ENCODE data around the gene LCN15.
"Not testable (repeated sequence)": the region's sequence is repeated elsewhere in the genome, so short reads cannot be mapped to it uniquely, and the experiment has no call there.

LCN15 gene

DNA sequence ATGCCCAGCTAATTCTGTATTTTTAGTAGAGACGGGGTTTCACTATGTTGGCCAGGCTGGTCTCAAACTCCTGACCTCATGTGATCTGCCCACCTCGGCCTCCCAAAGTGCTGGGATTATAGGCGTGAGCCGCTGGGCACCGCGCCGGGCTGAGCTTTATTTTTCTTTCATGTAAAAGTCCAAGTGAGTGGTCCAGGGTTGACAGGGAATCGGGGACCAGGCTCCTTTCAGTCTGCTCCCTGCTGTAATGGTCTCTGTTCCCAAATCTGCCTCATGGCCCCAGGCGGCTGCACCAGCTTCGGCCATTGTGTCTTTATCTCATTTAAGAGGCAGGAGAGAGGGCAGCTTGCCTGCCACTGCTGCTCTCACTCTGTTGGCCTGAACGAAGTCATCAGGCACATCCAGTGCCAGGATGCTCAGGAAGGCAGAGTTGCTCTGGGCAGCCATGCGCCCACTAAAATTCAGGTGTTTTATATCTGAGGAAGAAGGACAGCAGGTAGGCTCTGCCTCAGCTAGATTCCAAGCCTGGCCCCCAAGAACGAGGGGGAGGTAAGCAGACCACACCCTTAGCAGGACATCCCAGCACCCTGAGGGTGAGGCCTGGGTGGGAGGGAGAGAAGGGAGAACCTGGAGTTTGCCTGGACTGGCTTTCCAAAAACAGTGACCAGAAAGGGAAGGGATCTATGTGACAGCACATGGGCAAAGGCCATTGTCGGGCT is 30.1 kb upstream of the LCN15 start:
- peak overlapping the region; percentile 18 to 56 for H3K27ac ChIP-seq (ENCODE audit: low read depth in 2 of 2, low read length in 2 of 2)
- peaks cover 50 to 61% of the 10 kb centered on the region in 2 donors for H3K4me1 ChIP-seq (ENCODE audit: control insufficient read depth in 2 of 2, insufficient read depth in 2 of 2, low read length in 2 of 2)

DNA sequence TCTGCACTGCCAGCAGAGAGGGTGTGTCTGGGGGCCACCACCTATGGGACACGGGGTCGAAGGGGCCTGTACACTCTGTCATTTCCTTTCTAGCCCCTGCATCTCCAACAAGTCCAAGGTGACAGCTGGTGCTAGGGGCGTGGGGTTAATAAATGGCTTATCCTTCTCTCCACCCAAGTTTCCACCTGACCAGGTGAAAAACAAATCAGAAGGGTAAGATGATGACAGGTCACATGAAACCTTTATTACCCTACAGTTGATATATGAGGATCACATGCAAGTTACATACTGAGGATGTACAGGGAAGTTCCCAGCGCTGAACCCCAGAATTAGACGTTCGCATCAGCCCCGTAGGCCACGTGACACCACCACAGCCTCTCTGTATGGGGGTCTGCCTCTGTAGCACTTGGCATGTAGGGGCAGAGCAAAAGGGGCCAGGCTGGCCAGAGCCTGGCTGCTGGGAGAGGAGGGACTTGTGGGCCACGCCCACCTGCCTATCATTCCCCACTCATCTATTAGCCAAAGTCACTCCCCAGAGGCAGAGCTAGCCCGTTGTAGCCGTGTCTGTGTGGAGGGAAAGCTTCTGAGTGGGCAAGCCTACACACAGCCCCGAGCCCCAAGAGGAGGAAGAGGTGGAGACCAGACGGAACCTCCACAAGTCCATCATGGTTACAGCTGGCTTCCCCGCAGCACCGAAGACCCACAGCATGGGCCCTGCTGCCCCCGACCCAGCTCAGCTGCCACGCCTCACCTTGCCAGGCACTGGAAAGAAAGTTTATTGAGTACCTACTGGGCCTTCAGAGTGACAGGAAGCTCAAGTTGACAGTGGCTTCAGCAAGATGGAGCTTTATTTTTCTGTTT is 29.0 kb upstream of the LCN15 start:
- no peaks in the 10 kb centered on the region for H3K9me3 ChIP-seq (ENCODE audit: control insufficient read depth in 2 of 2, low read length in 2 of 2)
- peaks cover 51 to 54% of the 10 kb centered on the region in 2 donors for H3K4me1 ChIP-seq (ENCODE audit: control insufficient read depth in 2 of 2, insufficient read depth in 2 of 2, low read length in 2 of 2)
- H3K9ac ChIP-seq (ENCODE audit: low read depth in 1 of 2, low read length in 2 of 2), result peak overlapping the region; percentile 0 to 95
- H3K27ac ChIP-seq (ENCODE audit: low read depth in 2 of 2, low read length in 2 of 2), result peak overlapping the region; percentile 100
- H3K4me3 ChIP-seq (ENCODE audit: low read length in 2 of 2), result peak overlapping the region; percentile 87 to 95
- H3K36me3 ChIP-seq (ENCODE audit: control insufficient read depth in 2 of 2, insufficient read depth in 2 of 2, low read length in 2 of 2), result peaks cover 3 to 10% of the 10 kb centered on the region in 2 donors
- H3K27me3 ChIP-seq (ENCODE audit: control insufficient read depth in 2 of 2, insufficient read depth in 2 of 2, low read length in 2 of 2), result peaks cover 0 to 2% of the 10 kb centered on the region in 2 donors

More for the DNA sequence above, 30.1 kb upstream of the LCN15 start:
- H3K4me3 ChIP-seq (ENCODE audit: low read length in 2 of 2), result peak overlapping the region in 1 of 2 donors; percentile 37
- peaks cover 3 to 10% of the 10 kb centered on the region in 2 donors for H3K36me3 ChIP-seq (ENCODE audit: control insufficient read depth in 2 of 2, insufficient read depth in 2 of 2, low read length in 2 of 2)
- peak overlapping the region; percentile 29 to 32 for H3K9ac ChIP-seq (ENCODE audit: low read depth in 1 of 2, low read length in 2 of 2)
- peaks cover 0 to 2% of the 10 kb centered on the region in 2 donors for H3K27me3 ChIP-seq (ENCODE audit: control insufficient read depth in 2 of 2, insufficient read depth in 2 of 2, low read length in 2 of 2)
- no peaks in the 10 kb centered on the region for H3K9me3 ChIP-seq (ENCODE audit: control insufficient read depth in 2 of 2, low read length in 2 of 2)

DNA sequence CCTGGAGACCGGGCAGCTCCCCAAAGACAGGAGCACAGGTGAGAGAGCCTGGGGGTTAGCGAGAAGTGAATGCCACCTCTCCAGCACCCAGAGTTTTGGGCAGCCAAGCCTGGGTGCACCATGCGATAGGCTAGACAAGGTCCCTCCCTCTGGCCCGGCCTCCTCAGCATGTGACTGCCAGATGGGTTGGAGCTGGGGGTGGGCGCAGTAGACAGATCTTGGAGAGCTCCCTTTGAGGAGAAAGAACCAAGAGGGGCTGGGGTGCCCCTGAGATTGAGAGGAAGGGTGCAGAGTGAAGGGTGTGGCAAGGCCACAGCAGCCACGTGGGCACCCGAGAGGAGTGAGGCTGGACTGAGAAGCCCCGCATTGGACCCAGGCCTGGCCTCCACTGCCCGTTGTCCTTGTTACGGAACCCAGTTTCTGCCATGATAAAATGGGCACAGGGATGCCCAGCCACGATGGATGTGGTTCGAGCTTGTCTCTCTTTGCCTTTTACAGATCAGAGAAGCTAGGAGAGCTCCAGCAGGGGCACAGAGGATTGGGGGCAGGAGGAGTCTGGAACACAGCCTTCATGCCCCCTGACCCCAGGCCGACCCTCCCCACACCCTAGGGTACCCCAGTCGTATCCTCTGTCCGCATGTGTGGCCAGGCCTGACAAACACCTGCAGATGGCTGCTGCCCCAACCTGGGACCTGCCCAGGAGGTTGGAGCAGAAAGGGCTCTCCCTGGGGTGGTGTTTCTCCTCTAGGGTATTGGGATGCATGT is 28.2 kb upstream of the LCN15 start:
- Histone ChIP-seq H3K9me3 (ENCODE audit: control insufficient read depth in 2 of 2, low read length in 2 of 2) (no peaks in the 10 kb centered on the region), H3K27me3 (ENCODE audit: control insufficient read depth in 2 of 2, insufficient read depth in 2 of 2, low read length in 2 of 2) (no peaks in the 10 kb centered on the region), H3K4me1 (ENCODE audit: control insufficient read depth in 2 of 2, insufficient read depth in 2 of 2, low read length in 2 of 2) (peaks cover 58 to 60% of the 10 kb centered on the region in 2 donors), H3K27ac (ENCODE audit: low read depth in 2 of 2, low read length in 2 of 2) (peak overlapping the region; percentile 100), H3K4me3 (ENCODE audit: low read length in 2 of 2) (peak overlapping the region; percentile 87 to 95), H3K36me3 (ENCODE audit: control insufficient read depth in 2 of 2, insufficient read depth in 2 of 2, low read length in 2 of 2) (peaks cover 3 to 10% of the 10 kb centered on the region in 2 donors), H3K9ac (ENCODE audit: low read depth in 1 of 2, low read length in 2 of 2) (peak overlapping the region; percentile 95 to 96)

DNA sequence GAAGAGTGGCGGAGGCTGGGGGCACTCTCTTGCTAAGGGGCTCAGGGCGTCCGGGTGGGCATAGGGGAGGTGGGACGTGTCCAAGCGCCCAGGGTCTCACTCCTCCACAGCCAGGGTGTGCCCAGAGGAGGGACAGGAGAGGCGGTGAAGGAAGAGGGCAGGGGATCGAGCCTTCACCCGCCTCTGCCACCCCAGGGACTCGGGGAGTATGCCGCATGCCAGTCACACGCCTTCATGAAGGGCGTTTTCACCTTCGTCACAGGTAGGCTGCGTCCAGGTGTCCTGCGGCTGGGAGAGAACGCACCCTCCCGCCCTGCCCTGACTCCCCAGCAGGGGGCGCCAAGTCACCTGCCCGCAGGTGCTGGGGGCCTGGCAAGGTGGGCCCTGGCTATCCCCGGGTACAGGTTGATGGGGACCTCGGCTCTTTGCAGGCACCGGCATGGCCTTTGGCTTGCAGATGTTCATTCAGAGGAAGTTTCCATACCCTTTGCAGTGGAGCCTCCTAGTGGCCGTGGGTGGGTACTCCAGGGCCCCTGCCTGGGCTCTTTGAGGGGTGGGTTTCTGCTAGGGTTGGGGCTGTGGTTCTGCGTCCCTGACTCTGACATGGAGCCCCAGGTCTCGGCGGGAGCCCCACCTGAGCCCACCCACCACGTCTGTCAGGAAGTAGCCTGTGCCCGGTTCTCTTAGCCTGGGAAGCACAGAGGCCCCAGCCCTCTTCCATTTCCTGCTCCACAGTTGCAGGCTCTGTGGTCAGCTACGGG is 27.4 kb upstream of the LCN15 start:
- peaks cover 3 to 10% of the 10 kb centered on the region in 2 donors for H3K36me3 ChIP-seq (ENCODE audit: control insufficient read depth in 2 of 2, insufficient read depth in 2 of 2, low read length in 2 of 2)
- H3K4me3 ChIP-seq (ENCODE audit: low read length in 2 of 2), result peak overlapping the region; percentile 87 to 95
- H3K4me1 ChIP-seq (ENCODE audit: control insufficient read depth in 2 of 2, insufficient read depth in 2 of 2, low read length in 2 of 2), result peaks cover 59 to 67% of the 10 kb centered on the region in 2 donors
- H3K27me3 ChIP-seq (ENCODE audit: control insufficient read depth in 2 of 2, insufficient read depth in 2 of 2, low read length in 2 of 2), result no peaks in the 10 kb centered on the region
- H3K9ac ChIP-seq (ENCODE audit: low read depth in 1 of 2, low read length in 2 of 2), result peak overlapping the region; percentile 95 to 96
- H3K27ac ChIP-seq (ENCODE audit: low read depth in 2 of 2, low read length in 2 of 2), result peak overlapping the region; percentile 100
- H3K9me3 ChIP-seq (ENCODE audit: control insufficient read depth in 2 of 2, low read length in 2 of 2), result no peaks in the 10 kb centered on the region

DNA sequence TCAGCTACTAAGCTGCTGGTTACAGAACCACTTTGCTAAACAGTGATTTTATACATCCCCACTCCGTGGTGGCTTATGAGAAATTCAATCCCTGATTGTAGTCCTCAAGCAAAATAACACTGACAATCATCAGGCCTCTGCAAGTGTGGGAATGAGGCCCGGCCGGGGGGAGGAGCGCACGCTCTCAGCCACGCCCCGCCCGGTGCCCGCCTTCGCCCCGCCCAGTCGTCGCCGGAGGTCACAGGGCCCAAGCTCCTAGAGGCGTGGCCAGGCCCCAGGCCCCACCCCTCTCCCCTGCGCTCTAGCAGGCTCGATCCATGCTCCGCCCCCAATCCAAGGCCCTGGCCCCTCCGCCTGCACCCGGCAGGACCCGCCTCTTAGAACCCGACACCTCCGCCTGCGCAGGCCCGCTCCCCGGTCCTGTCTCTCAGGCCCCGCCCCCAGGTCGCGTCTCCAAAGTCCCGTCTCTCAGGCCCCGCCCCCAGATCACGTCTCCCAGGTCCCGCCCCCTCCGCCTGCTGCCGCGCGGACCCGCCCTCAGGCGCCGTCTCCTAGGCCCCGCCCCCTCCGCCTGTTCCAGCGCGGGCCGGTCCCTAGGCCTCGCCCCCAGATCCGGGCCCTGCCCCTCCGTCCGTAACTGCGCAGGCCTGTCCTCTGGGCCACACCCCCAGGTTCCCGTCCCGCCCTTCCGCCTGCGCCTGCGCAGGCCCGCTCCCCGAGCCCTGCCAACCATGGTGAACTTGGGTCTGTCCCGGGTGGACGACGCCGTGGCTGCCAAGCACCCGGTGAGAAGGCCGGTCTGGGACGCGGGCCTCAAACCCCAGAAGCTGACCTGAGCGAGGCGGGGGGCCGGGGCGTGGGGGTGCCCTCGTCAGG is 26.6 kb upstream of the LCN15 start, which contains the start of gene TMEM141:
TSS of gene TMEM141 (plus strand) at position 705 of the 876 bp plus-strand sequence. CDS start at position 732, 27 bp downstream.
- Histone ChIP-seq H3K36me3 (ENCODE audit: control insufficient read depth in 2 of 2, insufficient read depth in 2 of 2, low read length in 2 of 2) (peaks cover 3 to 10% of the 10 kb centered on the region in 2 donors), H3K27me3 (ENCODE audit: control insufficient read depth in 2 of 2, insufficient read depth in 2 of 2, low read length in 2 of 2) (no peaks in the 10 kb centered on the region), H3K4me3 (ENCODE audit: low read length in 2 of 2) (peak within 1 kb of the TSS; percentile 87 to 95), H3K4me1 (ENCODE audit: control insufficient read depth in 2 of 2, insufficient read depth in 2 of 2, low read length in 2 of 2) (peaks cover 54 to 61% of the 10 kb centered on the region in 2 donors), H3K9me3 (ENCODE audit: control insufficient read depth in 2 of 2, low read length in 2 of 2) (no peaks in the 10 kb centered on the region), H3K27ac (ENCODE audit: low read depth in 2 of 2, low read length in 2 of 2) (peak within 1 kb of the TSS; percentile 100), H3K9ac (ENCODE audit: low read depth in 1 of 2, low read length in 2 of 2) (peak within 1 kb of the TSS; percentile 95 to 96)

DNA sequence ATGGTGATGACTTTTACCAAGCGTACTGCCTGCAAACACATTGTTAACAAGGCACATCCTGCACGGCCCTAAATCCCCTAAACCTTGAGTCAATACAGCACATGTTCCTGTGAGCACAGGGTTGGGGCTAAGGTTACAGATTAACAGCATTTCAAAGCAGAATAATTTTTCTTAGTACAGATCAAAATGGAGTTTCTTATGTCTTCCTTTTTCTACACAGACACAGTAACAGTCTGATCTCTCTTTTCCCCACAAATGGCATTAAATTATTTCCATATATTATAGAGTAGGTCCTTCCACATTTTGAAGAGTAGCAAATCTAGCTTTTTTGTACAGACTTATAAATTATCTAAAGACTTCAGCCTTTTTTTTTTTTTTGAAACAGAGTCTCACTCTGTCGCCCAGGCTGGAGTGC is 25.2 kb upstream of the LCN15 start:
- peak overlapping the region; percentile 87 to 100 for H3K27ac ChIP-seq (ENCODE audit: low read depth in 2 of 2, low read length in 2 of 2)
- H3K36me3 ChIP-seq (ENCODE audit: control insufficient read depth in 2 of 2, insufficient read depth in 2 of 2, low read length in 2 of 2), result peaks cover 3 to 10% of the 10 kb centered on the region in 2 donors
- no peak overlapping the region for H3K4me3 ChIP-seq (ENCODE audit: low read length in 2 of 2)
- no peaks in the 10 kb centered on the region for H3K9me3 ChIP-seq (ENCODE audit: control insufficient read depth in 2 of 2, low read length in 2 of 2)
- H3K27me3 ChIP-seq (ENCODE audit: control insufficient read depth in 2 of 2, insufficient read depth in 2 of 2, low read length in 2 of 2), result peaks cover 0 to 3% of the 10 kb centered on the region in 2 donors
- H3K9ac ChIP-seq (ENCODE audit: low read depth in 1 of 2, low read length in 2 of 2), result peak overlapping the region; percentile 38 to 48
- H3K4me1 ChIP-seq (ENCODE audit: control insufficient read depth in 2 of 2, insufficient read depth in 2 of 2, low read length in 2 of 2), result peaks cover 50 to 57% of the 10 kb centered on the region in 2 donors

DNA sequence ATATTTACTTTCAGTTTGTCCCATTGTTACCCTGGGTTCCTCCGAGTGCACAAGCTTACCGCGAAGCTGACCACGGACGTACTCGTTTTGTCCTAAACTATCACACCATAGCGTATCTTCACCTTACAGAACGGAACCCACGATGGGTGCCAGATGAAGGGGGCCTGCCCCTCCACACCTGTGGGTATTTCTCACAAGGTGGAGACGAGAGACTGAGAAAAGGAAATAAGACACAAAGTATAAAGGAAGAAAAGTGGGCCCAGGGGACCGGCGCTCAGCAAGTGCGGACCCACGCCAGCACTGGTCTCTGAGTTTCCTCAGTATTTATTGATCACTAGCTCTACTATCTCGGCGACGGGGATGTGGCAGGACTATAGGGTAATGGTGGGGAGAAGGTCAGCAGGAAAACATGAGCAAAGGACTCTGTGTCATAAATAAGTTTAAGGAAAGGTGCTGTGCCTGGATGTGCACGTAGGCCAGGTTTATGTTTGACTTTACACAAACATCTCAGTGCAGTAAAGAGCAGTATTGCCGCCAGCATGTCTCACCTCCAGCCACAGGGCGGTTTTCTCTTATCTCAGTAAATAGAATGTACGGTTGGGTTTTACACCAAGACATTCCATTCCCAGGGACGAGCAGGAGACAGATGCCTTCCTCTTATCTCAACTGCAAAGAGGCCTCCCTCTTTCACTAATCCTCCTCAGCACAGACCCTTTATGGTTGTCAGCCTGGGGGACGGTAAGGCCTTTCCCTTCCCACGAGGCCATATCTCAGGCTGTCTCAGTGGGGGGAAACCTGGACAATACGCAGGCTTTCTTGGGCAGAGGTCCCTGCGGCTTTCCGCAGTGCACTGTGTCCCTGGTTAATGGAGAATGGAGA is 24.6 kb upstream of the LCN15 start:
- H3K36me3 ChIP-seq (ENCODE audit: control insufficient read depth in 2 of 2, insufficient read depth in 2 of 2, low read length in 2 of 2); H3K27me3 ChIP-seq (ENCODE audit: control insufficient read depth in 2 of 2, insufficient read depth in 2 of 2, low read length in 2 of 2); H3K9me3 ChIP-seq (ENCODE audit: control insufficient read depth in 2 of 2, low read length in 2 of 2): not testable (repeated sequence)
- peak overlapping the region; percentile 58 to 66 for H3K4me3 ChIP-seq (ENCODE audit: low read length in 2 of 2)
- peak overlapping the region; percentile 68 to 75 for H3K9ac ChIP-seq (ENCODE audit: low read depth in 1 of 2, low read length in 2 of 2)
- H3K27ac ChIP-seq (ENCODE audit: low read depth in 2 of 2, low read length in 2 of 2), result peak overlapping the region; percentile 97 to 100
- peaks cover 45 to 55% of the 10 kb centered on the region in 2 donors for H3K4me1 ChIP-seq (ENCODE audit: control insufficient read depth in 2 of 2, insufficient read depth in 2 of 2, low read length in 2 of 2)
